ENCODE data around the gene COL4A2.

DNA sequence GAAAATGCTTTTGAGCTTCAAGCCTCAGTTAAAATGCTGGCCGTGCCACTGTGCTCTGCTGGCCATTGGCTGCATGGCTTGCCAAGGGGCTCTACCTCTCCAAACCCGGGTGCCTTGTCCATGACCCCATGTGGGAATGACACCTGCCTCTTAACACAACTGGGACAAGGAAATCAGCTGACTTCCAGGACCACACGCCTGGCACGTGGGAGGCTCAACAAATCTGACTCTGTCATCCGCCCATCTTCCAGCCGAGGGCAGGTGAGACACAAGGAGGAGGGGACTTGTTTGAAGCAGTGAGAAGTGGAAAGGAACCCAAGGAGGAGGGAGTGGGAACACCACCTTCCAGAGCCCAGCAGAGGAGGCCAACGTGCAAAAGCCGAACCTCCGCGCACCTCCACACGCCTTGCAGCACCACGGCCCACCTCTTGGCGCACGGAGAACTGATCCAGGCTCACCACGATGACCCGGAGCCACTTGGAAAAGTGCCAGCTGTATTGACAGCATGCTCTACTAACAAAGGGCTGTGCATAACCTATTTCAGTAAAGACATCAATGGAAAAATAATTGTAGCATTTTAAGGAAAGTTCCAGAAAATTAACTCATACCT lies 38.4 kb upstream of the COL4A2 start:
- TF ChIP-seq, protein P1, sequence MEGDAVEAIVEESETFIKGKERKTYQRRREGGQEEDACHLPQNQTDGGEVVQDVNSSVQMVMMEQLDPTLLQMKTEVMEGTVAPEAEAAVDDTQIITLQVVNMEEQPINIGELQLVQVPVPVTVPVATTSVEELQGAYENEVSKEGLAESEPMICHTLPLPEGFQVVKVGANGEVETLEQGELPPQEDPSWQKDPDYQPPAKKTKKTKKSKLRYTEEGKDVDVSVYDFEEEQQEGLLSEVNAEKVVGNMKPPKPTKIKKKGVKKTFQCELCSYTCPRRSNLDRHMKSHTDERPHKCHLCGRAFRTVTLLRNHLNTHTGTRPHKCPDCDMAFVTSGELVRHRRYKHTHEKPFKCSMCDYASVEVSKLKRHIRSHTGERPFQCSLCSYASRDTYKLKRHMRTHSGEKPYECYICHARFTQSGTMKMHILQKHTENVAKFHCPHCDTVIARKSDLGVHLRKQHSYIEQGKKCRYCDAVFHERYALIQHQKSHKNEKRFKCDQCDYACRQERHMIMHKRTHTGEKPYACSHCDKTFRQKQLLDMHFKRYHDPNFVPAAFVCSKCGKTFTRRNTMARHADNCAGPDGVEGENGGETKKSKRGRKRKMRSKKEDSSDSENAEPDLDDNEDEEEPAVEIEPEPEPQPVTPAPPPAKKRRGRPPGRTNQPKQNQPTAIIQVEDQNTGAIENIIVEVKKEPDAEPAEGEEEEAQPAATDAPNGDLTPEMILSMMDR (IDR thresholded peaks at IDR 0.05; ENCODE audit: low read length), result no peak
- TF ChIP-seq EZH2 (optimal IDR thresholded peaks at IDR 0.05; ENCODE audit: low read depth, low read length), result no peak

Measured in MM.1S (cell line).